Smooth muscle cell of the brain vasculature (primary cell): ENCODE measurements around the gene CDC14B.
A peak's percentile ranks its signal among the peaks of the same experiment; 100 is the strongest.

Experiments used
- DNase-seq: peaks from one replicate; pipeline ENCODE4 v3.0.0-alpha.2; 2012; ENCODE audit warnings: low read depth, low spot score

The CDC14B gene

GRCh38 chr9:96502539-96503373 lies 116.9 kb downstream of the CDC14B start:
- no peak for DNase-seq

- no peak for DNase-seq
Observed at GRCh38 chr9:96501633-96502538, 117.8 kb downstream of the CDC14B start.

- no peak for DNase-seq
Observed at GRCh38 chr9:96500696-96501632, 118.7 kb downstream of the CDC14B start.

- DNase-seq, result no peak
Observed at GRCh38 chr9:96499257-96499656, 120.4 kb downstream of the CDC14B start.

- no peak for DNase-seq
Observed at GRCh38 chr9:96498796-96499195, 120.8 kb downstream of the CDC14B start.

GRCh38 chr9:96497117-96497399 lies 122.6 kb downstream of the CDC14B start:
- no peak for DNase-seq

GRCh38 chr9:96496368-96497116 lies 123.1 kb downstream of the CDC14B start:
- DNase-seq, result no peak

GRCh38 chr9:96495341-96495740 lies 124.3 kb downstream of the CDC14B start:
- DNase-seq, result no peak

GRCh38 chr9:96494215-96494800 lies 125.3 kb downstream of the CDC14B start:
- no peak for DNase-seq

GRCh38 chr9:96493757-96494156 lies 125.9 kb downstream of the CDC14B start:
- no peak for DNase-seq

GRCh38 chr9:96492993-96493531 lies 126.6 kb downstream of the CDC14B start:
- DNase-seq, result no peak

GRCh38 chr9:96491880-96492525 lies 127.6 kb downstream of the CDC14B start:
- no peak for DNase-seq

GRCh38 chr9:96491079-96491879 lies 128.4 kb downstream of the CDC14B start:
- no peak for DNase-seq

GRCh38 chr9:96490534-96491078 lies 129.0 kb downstream of the CDC14B start:
- DNase-seq, result no peak

- no peak for DNase-seq
Observed at GRCh38 chr9:96489482-96489979, 130.1 kb downstream of the CDC14B start.

GRCh38 chr9:96487949-96488348 lies 131.7 kb downstream of the CDC14B start:
- no peak for DNase-seq

GRCh38 chr9:96487029-96487396 lies 132.6 kb downstream of the CDC14B start:
- DNase-seq, result no peak

GRCh38 chr9:96486386-96487028 lies 133.1 kb downstream of the CDC14B start:
- peak; percentile 68 for DNase-seq
